NCI-H2029 treated with DMSO at 0.1 percent for 48 hours (cell line): ENCODE results near the gene CD33.
"Not testable (repeated sequence)": the region's sequence is repeated elsewhere in the genome, so short reads cannot be mapped to it uniquely, and the experiment has no call there.

Experiments
- DNase-seq: peaks from one replicate; lab custom pipeline; 2025; lab: John Stamatoyannopoulos, UW

Gene CD33

DNA sequence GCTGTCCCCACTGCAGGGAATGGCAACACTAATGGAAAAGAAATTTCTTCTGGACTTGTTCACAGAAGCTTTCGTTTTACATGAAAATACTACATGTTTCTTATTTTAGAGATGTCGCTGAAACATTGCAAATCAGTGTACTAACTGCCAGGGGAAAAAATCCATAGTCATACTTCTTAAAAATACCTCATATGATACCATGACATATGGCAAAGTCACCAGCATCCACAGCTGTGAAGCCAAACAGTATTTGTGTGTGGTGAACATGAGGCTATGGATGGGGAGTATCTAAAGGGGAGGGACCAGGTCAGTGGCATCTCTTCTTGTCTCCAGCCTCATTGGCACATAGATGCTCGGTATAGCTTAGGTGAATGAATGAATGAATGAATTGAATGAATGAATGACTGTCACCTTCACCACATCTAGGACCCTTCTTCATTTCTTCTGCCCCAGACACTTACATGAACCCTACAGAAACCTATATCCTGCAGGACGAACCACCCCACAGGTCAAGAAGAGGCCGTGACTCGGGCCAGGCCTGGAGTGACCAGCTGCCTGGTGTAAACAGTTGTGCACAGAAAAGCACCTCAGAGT, 14.6 kb upstream of the CD33 start:
- no peak for DNase-seq

DNA sequence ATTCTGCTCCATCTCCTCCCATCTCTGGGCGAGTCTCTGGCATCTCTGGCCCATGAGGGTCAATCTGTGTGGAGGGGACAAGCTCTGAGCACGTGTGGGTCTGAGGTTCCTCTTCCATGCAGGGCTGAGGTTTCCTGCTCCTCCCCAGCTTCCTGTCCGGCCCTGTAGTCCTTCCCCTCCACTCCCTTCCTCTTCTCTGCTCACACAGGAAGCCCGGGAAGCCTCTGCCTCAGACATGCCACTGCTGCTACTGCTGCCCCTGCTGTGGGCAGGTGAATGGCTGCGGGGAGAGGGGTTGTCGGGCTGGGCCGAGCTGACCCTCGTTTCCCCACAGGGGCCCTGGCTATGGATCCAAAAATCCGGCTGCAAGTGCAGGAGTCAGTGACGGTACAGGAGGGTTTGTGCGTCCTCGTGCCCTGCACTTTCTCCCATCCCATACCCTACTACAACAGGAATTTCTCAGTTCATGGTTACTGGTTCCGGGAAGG, 14.0 kb upstream of the CD33 start:
- DNase-seq = not testable (repeated sequence)

DNA sequence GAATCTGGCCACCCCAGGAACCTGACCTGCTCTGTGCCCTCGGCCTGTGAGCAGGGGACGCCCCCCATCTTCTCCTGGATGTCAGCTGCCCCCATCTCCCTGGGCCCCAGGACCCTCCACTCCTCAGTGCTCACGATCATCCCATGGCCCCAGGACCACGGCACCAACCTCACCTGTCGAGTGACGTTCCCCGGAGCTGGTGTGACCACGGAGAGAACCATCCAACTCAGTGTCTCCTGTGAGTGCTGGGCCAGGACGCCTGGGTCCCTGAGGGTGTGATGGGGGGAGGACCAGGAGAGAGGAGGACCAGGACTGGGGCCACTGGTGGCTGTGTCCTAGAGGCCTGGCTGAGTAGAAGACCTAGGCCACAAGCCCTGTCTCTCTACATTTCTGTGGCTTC, 13.0 kb upstream of the CD33 start:
- DNase-seq = no peak

DNA sequence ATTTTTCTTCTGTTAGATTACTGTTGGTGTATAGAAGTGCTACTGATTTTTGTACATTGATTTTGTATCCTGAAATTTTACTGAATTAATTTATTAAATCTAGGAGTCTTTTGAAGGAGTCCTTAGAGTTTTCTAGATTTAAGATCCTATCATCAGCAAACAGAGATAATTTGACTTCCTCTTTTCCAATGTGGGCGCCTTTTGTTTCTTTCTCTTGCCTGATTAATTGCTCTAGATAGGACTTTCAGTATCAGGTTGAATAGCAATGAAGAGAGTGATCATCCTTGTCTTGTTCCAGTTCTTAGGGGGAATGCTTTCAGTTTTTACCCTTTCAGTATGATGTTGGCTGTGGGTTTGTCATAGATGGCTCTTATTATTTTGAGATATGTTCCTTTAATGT, 5.6 kb upstream of the CD33 start:
- DNase-seq = no peak

DNA sequence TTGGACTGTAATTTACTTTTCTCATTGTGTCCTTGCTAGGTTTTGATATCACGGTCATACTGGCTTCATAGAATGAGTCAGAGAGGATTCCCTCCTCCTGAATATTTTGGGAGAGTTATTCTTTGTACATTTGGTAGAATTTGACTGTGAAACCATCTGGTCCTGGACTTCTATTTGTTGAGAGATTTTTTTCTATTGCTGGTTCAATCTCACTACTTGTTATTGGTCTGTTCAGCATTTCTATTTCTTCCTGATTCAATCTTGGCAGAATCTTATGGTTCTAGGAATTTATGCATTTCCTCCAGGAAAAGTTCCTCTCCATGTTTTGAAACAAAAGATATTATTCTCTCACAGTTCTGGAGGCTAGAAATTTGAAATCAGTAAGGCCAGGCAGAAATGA, 4.9 kb upstream of the CD33 start:
- DNase-seq = no peak

DNA sequence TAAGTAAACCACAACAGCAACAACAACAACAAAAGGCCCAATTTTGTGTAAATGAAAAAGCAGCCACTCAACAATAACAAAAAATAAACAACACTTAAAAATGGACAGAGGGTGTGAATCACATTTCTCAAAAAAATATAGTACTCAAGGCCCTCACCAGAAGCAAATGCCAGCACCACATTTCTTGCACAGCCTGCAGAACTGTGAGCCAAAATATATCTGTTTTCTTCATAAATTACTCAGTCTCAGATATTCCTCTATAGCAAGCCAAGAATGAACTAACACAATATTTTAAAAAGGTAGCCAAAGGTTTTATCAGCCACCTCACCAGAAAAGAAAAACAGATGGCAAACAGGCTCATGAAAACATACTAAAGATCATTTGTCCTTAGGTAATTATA, 3.9 kb upstream of the CD33 start:
- no peak for DNase-seq

DNA sequence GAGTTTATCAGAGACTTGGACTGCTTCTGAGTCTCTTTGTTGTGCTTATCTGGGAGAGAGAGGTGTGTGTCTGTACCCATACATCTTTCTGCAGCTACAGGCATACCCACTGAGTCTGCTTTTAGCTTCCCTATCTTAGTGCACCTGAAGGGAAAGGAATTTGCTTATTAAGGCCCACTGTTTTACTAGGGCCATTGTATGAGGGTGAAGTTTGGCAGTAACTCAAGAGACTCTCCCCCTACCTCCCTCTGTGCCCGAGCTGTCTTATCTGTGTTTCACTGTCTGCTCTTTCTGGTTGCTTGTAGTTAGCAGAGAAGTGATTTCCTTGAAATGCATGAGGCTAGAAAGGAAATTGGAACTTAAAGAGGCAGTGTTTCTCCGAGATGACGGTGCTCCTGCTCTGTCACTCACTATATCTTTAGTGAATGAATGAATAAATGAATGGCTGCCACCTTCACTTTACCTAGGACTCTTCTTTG, 678 bp upstream of the CD33 start:
- DNase-seq = no peak

DNA sequence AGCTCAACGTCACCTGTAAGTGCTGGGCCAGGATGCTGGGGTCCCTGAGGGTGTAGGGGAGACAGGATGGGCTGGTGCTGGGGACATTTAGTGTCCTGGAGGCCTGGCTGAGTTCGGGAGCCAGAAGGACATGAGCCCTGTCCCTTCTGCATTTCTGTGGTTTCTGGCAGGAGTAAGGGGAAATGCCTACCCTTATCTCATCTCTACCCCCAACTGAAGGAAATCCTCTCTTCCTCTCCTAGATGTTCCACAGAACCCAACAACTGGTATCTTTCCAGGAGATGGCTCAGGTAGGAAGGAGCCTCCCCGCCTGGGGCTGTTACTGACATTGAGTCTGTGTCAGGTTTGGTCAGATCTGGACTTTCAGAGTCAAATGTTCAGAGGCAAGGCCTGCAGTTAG, 1.2 kb downstream of the CD33 start:
- no peak for DNase-seq

DNA sequence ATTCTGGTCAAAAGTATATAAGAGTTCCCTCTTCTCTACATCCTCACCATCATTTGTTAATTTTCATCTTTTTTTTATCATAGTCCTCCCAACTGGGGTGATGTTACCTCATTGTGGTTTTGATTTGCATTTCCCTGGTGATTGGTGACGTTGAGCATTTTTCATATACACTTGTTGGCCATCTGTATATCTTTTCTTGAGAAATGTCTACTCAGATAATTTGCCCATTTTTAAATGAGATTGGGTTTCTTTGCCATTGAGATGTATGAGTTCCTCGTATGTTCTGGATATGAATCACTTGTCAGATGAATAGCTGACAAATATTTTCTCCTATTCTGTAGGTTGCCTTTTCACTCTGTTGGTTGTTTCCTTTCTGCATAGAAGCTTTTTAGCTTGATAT, 2.4 kb downstream of the CD33 start:
- DNase-seq = no peak

DNA sequence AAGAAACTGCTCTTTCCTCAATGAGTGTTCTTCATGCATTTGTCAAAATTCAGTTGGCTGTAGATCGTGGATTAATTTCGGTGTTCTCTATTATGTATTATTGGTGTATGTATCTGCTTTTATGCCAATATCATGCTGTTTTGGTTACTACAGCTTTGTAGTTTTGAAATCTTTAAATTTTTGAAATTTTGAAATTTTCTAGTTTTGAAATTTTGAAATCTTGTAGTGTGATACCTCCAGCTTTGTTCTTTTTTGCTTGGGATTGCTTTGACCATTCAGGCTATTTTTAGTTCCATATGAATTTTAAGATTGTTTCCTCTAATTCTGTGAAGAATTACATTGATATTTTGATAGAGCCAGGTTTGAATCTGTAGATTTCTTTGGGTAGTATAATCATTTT, 3.1 kb downstream of the CD33 start:
- no peak for DNase-seq

DNA sequence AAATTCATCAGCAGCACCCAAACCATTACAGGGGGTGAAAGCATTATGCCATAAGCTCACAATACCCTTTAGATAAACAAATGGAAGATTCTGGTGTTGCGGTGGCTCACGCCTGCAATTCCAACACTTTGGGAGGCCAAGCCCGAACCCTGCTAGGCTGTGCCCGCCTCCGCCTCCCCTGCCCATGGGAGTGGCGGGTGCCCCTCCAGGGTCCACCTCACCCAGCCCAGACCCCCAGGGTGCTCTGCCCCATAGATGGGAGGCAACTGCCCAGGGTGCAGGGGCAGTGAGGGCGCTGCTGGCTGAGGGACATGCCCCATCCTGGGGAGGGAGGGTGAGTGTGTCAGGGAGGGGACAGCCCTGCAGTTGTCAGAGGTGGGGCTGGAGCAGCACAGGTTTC, 16.0 kb downstream of the CD33 start:
- no peak for DNase-seq

DNA sequence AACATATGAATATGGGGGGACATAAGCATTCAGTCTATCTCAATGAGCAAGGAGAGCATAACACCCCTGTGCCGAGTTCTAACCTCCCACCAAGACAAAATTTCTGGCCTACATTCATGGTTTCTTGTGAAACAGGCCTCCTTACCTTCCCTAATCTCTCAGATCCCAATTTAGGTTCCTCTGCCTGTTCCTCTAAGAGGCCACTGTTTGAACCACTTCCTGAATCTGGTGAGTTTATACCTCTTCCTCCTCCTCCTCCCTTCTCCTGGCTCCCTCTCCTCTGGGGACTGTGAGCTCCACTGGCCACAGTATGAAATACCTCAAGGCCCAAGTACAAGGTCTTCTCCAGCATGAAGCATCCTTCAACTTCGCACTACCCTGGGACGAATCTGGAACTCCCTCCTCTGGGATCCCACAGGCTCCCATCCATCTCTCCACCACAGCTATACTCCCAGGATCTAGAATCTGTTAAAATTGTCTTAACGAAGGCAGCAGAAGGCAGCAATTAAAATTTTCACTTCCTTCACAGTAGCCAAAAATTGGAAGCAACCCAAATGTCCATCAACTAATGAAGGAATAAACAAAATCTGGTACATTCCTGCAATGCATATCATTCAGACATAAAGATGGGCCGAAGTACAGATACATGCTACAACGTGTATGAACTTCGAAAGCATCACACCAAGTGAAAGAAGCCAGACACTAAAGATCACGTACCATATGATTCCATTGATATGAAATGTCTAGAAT, 18.2 kb downstream of the CD33 start:
- no peak for DNase-seq

DNA sequence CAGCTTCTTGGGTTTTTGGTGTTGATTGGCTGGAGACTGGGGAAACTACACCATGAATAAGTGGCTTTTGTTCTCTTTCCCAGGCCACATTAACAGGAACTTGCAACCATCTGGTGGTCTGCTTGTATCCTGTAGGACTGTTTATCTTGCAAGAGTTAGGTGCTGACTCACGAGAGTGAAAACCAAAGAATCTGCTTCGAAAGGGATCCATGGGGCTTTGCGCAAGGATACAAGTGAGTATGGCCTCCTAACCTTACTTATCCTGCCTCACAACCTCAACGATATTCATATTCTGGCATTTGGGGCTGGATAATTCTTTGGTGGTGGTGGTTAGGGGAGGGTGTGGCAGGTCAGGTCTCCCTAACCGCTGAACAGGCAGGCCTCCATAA, 21.3 kb downstream of the CD33 start:
- no peak for DNase-seq

DNA sequence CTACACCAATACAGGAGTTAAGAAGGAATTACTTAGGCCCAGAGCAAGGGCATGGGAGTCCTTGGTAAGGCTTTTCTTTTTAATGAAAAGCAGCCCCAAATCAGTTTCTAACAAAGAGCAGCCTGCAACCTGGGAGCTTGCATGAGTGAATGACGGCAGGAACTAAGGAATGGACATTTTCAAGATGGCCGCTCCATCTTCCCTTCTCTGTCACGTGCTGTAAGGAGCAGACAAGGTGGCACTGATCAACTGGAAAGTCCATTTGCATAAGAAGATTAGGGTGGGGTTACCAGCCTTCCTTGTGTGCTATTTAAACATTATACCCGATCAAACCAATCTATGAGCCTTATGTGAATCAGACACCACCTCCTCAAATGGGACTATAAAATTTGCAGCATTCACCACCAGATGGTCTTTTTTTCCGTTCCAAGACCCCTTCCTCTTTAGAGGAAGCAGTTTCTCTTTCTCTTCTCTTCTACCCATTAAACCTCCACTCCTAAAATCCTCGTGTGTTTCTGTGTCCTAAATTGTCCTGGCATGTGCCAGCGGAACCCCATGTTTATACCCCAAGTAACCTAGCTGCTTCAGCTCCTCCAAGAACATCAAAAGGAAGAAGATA, 23.2 kb downstream of the CD33 start:
- DNase-seq = no peak

DNA sequence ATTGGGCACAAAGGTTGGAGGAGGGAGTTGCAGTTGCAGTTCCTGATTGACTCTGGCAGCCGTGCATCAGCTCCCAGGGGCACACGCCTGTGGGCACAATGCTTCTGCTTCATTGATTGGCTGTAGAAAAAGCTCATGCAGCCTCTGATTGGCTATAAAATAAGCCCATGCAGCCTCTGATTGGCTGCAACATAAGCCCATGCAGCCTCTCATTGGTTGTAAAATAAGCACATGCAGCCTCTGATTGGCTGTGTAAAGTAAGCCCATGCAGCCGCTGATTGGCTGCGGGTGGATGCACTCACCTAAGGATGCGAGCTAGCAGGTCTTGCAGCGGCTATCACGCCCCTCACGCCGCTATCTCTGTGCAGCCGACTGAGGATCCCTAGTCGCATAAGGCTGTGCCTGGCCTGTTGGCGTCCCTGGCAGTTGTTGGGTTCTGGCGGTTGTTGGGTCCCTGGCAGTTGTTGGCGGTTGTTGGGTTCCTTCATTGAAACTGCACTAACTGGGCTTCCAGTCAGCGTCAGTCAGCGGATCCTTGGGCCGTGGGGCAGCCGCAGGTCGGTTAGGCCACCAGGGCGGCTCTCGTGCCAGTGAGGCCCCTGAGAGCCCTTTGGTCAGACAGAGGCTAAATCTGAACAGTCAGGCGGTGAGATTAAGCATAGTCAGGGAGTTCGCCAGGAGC, 26.0 kb downstream of the CD33 start, which contains the start of gene SIGLECL1:
TSS of gene SIGLECL1 (plus strand) at position 295 of the 682 bp plus-strand sequence. CDS start 12,993 bp downstream, outside the sequence.
- no peak for DNase-seq

DNA sequence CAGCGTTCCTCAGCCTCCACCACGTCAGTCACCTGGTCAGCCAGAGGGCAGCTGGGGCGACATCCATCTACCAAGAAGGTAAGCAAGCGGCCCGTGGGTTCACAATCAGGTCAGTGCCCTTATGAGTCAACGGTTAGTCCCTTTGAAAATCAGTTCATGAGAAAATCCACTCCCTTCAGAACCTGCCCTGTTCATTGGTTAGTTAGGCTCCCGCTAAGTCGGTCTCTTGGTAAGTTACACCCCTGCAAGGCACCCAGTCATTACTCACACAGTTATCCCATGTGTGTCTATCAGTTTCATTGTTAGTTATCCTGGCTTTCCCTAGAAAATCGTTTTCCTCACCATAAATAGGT, 26.6 kb downstream of the CD33 start:
- no peak for DNase-seq

DNA sequence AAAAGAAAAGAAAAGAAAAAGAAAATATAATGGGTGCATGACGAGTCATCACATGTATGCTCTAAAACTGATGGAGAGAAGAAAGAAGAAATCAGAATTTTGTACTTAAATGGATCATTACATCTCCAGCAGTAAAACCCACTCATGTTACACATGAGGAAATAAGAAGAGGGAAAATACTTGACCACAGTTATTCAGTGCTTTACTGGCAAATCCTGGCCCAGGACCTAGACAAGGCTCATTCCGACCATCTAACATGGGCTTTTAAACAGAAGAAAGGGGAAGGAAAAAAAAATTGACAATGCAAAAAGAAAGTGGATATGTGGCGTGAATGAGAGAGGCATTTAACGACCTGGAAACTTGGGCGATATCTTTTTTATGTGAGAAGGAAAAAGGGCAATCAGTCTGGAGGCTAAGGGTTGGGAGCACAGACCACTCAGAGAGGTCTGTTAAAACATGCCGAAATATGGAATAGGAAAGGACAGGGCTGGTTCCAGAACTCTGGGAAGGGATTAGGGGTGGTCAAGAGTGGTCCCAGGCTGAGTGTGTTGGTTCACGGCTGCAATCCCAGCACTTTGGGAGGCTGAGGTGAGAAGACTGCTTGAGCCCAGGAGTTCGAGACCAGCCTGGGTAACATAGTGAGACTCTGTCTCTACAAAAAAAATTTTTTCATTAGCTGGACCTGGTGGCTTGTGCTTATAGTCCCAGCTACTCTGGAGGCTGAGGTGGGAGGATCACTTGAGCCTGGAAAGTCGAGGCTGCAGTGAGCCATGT, 27.6 kb downstream of the CD33 start:
- DNase-seq = no peak

DNA sequence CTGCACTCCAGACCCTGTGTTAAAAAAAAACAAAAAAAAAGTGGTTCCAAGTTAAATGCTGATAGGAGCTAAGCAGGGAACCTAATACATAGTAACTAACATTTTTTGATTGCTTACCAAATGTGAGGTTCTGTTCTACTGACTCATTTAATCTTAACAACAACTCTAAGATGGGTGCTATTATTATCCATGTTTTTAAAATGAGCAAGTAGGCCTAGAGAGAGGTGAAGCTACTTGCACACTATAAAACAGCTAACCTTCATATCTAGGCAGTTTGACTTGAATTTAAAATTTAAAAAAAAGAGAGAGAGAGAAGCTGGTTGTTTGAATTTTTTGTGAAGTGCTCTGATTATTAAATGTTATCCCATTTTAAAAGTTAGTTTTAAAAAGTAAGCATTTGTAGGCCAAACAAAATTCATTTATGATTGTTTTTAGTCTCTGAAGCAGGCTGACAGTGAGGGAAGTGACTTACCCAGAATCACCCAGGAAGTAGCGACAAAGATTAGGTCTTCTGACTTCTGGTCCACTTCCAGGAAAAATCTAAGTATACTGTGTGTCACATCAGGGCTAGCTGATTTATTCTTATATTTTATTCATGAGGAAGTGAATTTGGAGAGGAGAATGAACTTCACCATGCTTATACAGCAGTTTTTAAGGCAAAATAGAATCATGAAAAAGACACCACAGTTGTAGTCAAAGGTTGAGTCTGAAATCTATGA, 28.4 kb downstream of the CD33 start:
- no peak for DNase-seq

DNA sequence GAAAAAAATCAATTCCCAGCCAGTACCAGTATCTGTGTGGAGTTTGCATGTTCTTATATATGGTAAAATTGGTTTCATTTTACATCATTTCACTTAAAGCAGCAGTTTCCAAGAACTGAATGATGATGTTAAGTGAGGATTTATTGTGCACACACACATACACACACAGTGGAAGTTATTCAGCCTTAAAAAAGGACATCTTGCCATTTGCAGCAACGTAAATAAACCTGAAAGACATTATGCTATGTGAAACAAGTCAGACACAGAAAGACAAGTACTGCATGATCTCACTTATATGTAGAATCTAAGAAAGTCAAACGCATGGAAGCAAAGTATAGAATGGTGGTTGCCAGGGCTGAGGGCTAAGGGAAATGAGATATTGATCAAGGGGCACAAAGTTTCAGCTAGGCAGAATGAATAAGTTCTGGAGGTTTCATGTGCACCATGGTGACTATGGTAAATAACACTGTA, 31.3 kb downstream of the CD33 start:
- DNase-seq = no peak

DNA sequence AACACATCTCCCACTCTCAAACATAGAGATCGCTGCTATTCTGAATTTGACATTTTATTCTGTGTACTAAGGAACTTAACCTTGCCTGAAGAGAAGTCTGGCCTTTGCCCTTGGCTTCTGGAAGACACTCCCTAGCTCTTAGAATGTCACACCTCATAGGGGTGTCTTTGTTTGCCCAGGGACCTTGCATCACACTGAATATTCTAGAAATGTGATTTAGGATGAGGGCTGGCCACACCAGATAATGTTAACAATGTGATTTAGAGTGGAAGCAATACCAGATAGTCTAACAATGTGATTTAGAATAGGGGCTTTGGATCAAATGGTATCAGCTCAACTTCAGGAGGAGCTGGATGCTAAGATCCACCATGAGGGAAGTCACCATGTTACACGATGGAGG, 32.6 kb downstream of the CD33 start:
- no peak for DNase-seq
